ENCODE measurements around the gene WFIKKN2. TPM values are rescaled to one million over a fixed set of nuclear protein-coding genes. Genes with fewer than 3 reads are reported as not detected.
A peak's percentile ranks its signal among the peaks of the same experiment; 100 is the strongest.

WFIKKN2 gene
- total and polyA plus RNA-seq, 2 of the 13 experiments (the other 11 are each of a cell fraction or from before 2014, with no cell fraction given) = not detected

DNA sequence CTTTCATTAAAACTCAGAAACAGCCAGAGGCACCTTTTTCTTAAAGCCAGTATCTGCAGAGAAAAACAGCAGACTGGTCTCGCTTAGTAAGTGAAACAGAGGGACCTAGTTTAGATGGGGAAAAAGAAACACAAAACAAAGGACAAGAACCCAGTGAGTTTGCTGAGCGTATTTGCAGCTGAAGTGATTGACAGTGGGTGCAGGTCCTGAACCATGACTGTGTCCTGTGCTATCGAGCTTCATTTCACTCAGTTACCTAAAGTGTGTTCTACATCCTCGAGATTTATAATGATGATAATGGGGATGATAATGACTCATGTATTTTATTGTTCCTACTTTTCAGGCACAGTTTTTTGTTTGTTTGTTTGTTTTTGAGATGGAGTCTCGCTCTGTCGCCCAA is 31.7 kb upstream of the WFIKKN2 start (continued):
- TF ChIP-seq, protein P1, sequence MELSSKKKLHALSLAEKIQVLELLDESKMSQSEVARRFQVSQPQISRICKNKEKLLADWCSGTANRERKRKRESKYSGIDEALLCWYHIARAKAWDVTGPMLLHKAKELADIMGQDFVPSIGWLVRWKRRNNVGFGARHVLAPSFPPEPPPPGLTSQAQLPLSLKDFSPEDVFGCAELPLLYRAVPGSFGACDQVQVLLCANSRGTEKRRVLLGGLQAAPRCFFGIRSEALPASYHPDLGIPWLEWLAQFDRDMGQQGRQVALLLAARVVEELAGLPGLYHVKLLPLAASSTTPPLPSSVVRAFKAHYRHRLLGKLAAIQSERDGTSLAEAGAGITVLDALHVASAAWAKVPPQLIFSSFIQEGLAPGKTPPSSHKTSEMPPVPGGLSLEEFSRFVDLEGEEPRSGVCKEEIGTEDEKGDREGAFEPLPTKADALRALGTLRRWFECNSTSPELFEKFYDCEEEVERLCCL (CRISPR knock-in tag; IDR thresholded peaks at IDR 0.05; ENCODE audit: borderline replicate concordance) = no peak
- TF ChIP-seq KAT7 (CRISPR knock-in tag; IDR thresholded peaks at IDR 0.05; ENCODE audit: borderline replicate concordance) = no peak
- no peak for TF ChIP-seq RORA (CRISPR knock-in tag; IDR thresholded peaks at IDR 0.05)
- no peak for TF ChIP-seq ZNF331 (CRISPR knock-in tag; IDR thresholded peaks at IDR 0.05)
- TF ChIP-seq, protein P2, sequence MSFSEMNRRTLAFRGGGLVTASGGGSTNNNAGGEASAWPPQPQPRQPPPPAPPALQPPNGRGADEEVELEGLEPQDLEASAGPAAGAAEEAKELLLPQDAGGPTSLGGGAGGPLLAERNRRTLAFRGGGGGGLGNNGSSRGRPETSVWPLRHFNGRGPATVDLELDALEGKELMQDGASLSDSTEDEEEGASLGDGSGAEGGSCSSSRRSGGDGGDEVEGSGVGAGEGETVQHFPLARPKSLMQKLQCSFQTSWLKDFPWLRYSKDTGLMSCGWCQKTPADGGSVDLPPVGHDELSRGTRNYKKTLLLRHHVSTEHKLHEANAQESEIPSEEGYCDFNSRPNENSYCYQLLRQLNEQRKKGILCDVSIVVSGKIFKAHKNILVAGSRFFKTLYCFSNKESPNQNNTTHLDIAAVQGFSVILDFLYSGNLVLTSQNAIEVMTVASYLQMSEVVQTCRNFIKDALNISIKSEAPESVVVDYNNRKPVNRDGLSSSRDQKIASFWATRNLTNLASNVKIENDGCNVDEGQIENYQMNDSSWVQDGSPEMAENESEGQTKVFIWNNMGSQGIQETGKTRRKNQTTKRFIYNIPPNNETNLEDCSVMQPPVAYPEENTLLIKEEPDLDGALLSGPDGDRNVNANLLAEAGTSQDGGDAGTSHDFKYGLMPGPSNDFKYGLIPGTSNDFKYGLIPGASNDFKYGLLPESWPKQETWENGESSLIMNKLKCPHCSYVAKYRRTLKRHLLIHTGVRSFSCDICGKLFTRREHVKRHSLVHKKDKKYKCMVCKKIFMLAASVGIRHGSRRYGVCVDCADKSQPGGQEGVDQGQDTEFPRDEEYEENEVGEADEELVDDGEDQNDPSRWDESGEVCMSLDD (CRISPR knock-in tag; IDR thresholded peaks at IDR 0.05; ENCODE audit: borderline replicate concordance) = no peak
- TF ChIP-seq POGZ (CRISPR knock-in tag; IDR thresholded peaks at IDR 0.05) = no peak
- TF ChIP-seq ZSCAN30 (CRISPR knock-in tag; IDR thresholded peaks at IDR 0.05) = no peak
- TF ChIP-seq, protein P3, sequence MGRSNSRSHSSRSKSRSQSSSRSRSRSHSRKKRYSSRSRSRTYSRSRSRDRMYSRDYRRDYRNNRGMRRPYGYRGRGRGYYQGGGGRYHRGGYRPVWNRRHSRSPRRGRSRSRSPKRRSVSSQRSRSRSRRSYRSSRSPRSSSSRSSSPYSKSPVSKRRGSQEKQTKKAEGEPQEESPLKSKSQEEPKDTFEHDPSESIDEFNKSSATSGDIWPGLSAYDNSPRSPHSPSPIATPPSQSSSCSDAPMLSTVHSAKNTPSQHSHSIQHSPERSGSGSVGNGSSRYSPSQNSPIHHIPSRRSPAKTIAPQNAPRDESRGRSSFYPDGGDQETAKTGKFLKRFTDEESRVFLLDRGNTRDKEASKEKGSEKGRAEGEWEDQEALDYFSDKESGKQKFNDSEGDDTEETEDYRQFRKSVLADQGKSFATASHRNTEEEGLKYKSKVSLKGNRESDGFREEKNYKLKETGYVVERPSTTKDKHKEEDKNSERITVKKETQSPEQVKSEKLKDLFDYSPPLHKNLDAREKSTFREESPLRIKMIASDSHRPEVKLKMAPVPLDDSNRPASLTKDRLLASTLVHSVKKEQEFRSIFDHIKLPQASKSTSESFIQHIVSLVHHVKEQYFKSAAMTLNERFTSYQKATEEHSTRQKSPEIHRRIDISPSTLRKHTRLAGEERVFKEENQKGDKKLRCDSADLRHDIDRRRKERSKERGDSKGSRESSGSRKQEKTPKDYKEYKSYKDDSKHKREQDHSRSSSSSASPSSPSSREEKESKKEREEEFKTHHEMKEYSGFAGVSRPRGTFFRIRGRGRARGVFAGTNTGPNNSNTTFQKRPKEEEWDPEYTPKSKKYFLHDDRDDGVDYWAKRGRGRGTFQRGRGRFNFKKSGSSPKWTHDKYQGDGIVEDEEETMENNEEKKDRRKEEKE (IDR thresholded peaks at IDR 0.05) = no peak
- TF ChIP-seq ZNF782 (CRISPR knock-in tag; IDR thresholded peaks at IDR 0.05; ENCODE audit: borderline replicate concordance) = no peak
- TF ChIP-seq PITX1 (CRISPR knock-in tag; IDR thresholded peaks at IDR 0.05) = 0 out of 2 replicates have a peak, but pooled peaks have one; percentile 12
- no peak for TF ChIP-seq ARNT2 (CRISPR knock-in tag; IDR thresholded peaks at IDR 0.05; ENCODE audit: low read depth)
- TF ChIP-seq ATM (IDR thresholded peaks at IDR 0.05; ENCODE audit: borderline replicate concordance) = no peak
- TF ChIP-seq HHEX (CRISPR knock-in tag; IDR thresholded peaks at IDR 0.05) = no peak
- no peak for TF ChIP-seq ZNF839 (CRISPR knock-in tag; IDR thresholded peaks at IDR 0.05; ENCODE audit: borderline replicate concordance)
- TF ChIP-seq ZNF605 (CRISPR knock-in tag; IDR thresholded peaks at IDR 0.05) = 0 out of 2 replicates have a peak, but pooled peaks have one; percentile 23
- TF ChIP-seq PAWR (CRISPR knock-in tag; IDR thresholded peaks at IDR 0.05; ENCODE audit: borderline replicate concordance) = no peak
- TF ChIP-seq GLI4 (CRISPR knock-in tag; IDR thresholded peaks at IDR 0.05; ENCODE audit: borderline replicate concordance) = no peak
- TF ChIP-seq, protein P4, sequence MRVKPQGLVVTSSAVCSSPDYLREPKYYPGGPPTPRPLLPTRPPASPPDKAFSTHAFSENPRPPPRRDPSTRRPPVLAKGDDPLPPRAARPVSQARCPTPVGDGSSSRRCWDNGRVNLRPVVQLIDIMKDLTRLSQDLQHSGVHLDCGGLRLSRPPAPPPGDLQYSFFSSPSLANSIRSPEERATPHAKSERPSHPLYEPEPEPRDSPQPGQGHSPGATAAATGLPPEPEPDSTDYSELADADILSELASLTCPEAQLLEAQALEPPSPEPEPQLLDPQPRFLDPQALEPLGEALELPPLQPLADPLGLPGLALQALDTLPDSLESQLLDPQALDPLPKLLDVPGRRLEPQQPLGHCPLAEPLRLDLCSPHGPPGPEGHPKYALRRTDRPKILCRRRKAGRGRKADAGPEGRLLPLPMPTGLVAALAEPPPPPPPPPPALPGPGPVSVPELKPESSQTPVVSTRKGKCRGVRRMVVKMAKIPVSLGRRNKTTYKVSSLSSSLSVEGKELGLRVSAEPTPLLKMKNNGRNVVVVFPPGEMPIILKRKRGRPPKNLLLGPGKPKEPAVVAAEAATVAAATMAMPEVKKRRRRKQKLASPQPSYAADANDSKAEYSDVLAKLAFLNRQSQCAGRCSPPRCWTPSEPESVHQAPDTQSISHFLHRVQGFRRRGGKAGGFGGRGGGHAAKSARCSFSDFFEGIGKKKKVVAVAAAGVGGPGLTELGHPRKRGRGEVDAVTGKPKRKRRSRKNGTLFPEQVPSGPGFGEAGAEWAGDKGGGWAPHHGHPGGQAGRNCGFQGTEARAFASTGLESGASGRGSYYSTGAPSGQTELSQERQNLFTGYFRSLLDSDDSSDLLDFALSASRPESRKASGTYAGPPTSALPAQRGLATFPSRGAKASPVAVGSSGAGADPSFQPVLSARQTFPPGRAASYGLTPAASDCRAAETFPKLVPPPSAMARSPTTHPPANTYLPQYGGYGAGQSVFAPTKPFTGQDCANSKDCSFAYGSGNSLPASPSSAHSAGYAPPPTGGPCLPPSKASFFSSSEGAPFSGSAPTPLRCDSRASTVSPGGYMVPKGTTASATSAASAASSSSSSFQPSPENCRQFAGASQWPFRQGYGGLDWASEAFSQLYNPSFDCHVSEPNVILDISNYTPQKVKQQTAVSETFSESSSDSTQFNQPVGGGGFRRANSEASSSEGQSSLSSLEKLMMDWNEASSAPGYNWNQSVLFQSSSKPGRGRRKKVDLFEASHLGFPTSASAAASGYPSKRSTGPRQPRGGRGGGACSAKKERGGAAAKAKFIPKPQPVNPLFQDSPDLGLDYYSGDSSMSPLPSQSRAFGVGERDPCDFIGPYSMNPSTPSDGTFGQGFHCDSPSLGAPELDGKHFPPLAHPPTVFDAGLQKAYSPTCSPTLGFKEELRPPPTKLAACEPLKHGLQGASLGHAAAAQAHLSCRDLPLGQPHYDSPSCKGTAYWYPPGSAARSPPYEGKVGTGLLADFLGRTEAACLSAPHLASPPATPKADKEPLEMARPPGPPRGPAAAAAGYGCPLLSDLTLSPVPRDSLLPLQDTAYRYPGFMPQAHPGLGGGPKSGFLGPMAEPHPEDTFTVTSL (CRISPR knock-in tag; IDR thresholded peaks at IDR 0.05; ENCODE audit: borderline replicate concordance) = 0 out of 2 replicates have a peak, but pooled peaks have one; percentile 31
